HL-60 (cell line): Measurements from ENCODE around the gene CES4A.
A peak's percentile ranks its signal among the peaks of the same experiment; 100 is the strongest.

Experiments used
- DNase-seq, 2 experiments: peaks; one replicate each; pipeline ENCODE4 v3.0.0-alpha.2; 2010 to 2020; ENCODE audit warnings: low read depth in 1 of 2, low spot score in 1 of 2
- H3K27ac ChIP-seq: fragments of 250-450 bp; sonication (Bioruptor Pico); replicated peaks from 2 replicates; pipeline ENCODE4 v1.5.1; 2020; ENCODE audit warnings: mild to moderate bottlenecking, moderate library complexity
- H3K27me3 ChIP-seq: fragments of 250-450 bp; sonication (Bioruptor Pico); 2 replicates; pipeline ENCODE4 v1.5.1; 2021; ENCODE audit warnings: mild to moderate bottlenecking, moderate library complexity; ENCODE audit not compliant: insufficient read depth, poor library complexity, severe bottlenecking
- H3K4me3 ChIP-seq: replicated peaks from 2 replicates; pipeline ENCODE4 v1.5.1; 2011; ENCODE audit warnings: mild to moderate bottlenecking, control low read depth, low read length; ENCODE audit not compliant: insufficient read depth
- CTCF ChIP-seq: IDR thresholded peaks from one replicate; pipeline ENCODE4 v1.5.1; 2011; ENCODE audit warnings: low read length, control low read depth, inconsistent platforms; ENCODE audit not compliant: insufficient read depth
- GABPA ChIP-seq: IDR thresholded peaks from 2 replicates; pipeline ENCODE4 v1.6.1; 2012; ENCODE audit warnings: low read depth
- POLR2AphosphoS5 ChIP-seq: IDR thresholded peaks from 2 replicates; pipeline ENCODE4 v1.6.1; 2012; ENCODE audit warnings: low read depth
- REST ChIP-seq: IDR thresholded peaks from 2 replicates; pipeline ENCODE4 v1.6.1; 2012; ENCODE audit warnings: low read depth; ENCODE audit not compliant: insufficient replicate concordance
- SPI1 ChIP-seq: IDR thresholded peaks from 2 replicates; pipeline ENCODE4 v1.6.1; 2012; ENCODE audit warnings: low read depth, mild to moderate bottlenecking, borderline replicate concordance

The CES4A gene

GRCh38 chr16:66996983-66997358, 8.6 kb downstream of the CES4A start:
- no peak overlapping the region for H3K4me3 ChIP-seq

GRCh38 chr16:67000384-67001351, 12.3 kb downstream of the CES4A start:
- TF ChIP-seq SPI1 (no peak), GABPA (no peak), POLR2AphosphoS5 (no peak), CTCF (no peak), REST (no peak)
- Histone ChIP-seq H3K27me3 (no peaks in the 10 kb centered on the region), H3K27ac (no peak overlapping the region), H3K4me3 (peak overlapping the region; percentile 64)
- peak; percentile 28 to 56 for DNase-seq

More at GRCh38 chr16:66996983-66997358, 8.6 kb downstream of the CES4A start:
- no peak for DNase-seq
- TF ChIP-seq POLR2AphosphoS5 (no peak), REST (no peak), CTCF (no peak), GABPA (no peak), SPI1 (no peak)
- Histone ChIP-seq H3K27me3 (no peaks in the 10 kb centered on the region), H3K27ac (no peak overlapping the region)

GRCh38 chr16:67001726-67002125, 13.3 kb downstream of the CES4A start:
- no peaks in the 10 kb centered on the region for H3K27me3 ChIP-seq
- no peak overlapping the region for H3K4me3 ChIP-seq
- DNase-seq: no peak
- no peak overlapping the region for H3K27ac ChIP-seq
- no peak for TF ChIP-seq SPI1
- no peak for TF ChIP-seq POLR2AphosphoS5
- no peak for TF ChIP-seq REST
- TF ChIP-seq CTCF: no peak
- TF ChIP-seq GABPA: no peak
